Stimulated activated CD4-positive, alpha-beta T cell treated with anti-CD3 and anti-CD28 coated beads, Interleukin-1b, Interleukin-23, amount 100 ng/mL, for 48 hours (primary cell): ENCODE results near the gene TRIM69.
"Not testable (repeated sequence)": the region's sequence is repeated elsewhere in the genome, so short reads cannot be mapped to it uniquely, and the experiment has no call there.

ENCODE experiments used
- DNase-seq: peaks from one replicate; pipeline ENCODE4 v3.0.0-alpha.2; 2020

TRIM69 gene

DNA sequence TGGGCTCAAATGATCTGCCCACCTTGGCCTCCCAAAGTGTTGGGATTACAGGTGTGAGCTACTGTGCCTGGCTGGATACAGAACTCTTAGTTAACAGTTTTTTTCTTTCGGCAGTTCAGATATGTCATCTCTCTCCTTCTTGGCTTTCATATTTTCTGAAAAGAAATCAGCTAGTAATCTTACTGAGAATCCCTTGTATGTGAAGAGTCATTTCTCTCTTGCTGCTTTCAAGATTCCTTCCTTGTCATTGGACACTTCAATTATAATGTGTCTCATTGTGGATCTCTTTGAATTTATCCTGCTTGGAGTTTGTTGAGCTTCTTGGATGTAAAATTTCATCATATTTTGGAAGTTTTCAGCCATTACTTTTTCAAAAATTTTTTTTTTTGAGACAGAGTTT lies 17.0 kb downstream of the TRIM69 start:
- DNase-seq, result no peak

DNA sequence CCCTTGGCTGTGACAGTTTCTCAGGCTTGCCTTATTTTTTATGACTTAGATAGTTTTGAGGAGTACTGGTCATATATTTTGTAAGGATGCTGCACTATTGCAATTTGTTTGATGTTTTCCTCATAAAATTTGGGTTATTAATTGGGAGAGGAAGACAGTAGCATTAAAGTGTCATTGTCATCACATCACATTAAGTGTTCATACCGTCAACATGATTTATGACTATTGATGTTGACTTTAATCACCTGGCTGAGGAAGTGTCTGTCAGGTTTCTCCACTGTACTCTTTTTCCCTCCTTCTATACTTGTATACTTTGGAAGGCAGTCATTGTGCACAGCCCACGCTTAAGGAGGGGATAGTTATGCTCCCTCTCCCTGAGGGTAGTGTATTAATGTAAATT lies 26.9 kb downstream of the TRIM69 start:
- no peak for DNase-seq

DNA sequence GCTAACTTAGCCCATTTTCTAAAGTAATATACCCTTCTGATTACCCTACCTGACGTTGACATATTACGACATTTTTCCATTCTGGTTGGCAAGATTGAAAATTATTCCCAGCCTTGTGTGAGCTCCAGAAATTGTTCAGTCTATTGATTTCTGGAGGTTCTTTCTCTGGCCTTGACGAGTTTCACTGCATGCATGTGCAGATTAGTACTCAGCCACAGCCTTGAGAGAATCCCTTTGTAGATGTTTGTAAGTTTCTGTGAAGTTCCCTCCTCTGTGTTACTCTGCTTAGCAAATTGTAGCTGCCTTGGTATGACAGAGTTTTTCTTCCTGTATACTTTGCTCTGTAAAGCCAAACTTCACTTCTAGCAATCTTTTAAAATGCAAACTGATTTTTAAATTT lies 27.5 kb downstream of the TRIM69 start:
- DNase-seq, result no peak

DNA sequence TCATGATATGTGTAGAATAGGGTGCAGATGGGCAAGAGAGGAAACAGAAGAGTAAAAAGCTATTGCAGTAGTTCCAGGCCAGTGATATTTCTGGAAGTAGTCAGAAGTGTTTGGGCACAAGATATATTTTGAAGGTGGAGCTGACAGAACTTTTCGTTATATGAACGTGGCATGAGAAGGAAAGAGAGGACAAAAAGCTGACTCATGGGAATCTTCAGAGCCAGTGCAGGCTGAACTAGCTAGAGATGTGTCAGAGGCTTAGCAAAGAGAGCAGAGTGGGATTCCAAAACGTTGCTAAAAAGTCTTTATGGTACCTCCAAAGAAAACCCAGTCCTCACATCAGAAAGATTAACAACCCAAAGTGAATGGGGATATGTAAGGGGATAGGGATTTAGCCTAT lies 28.7 kb downstream of the TRIM69 start:
- no peak for DNase-seq

DNA sequence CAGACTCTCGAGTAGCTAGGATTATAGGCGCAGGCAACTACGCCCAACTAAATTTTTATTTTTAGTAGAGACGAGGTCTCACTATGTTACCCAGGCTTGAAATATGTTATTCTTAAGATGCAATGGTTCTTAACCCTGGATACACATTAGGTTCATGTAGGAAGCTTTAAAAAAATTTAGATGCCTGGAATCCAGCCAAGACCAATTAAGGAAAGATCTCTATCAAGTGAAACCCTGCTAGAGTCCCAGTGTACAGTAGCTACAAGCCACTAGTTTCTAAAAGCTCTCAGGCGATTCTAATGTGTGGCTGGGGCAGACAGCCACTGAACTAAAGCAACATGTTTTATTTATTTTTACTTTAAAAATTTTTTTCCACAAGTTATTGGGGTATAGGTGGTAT lies 33.2 kb downstream of the TRIM69 start:
- DNase-seq, result no peak

DNA sequence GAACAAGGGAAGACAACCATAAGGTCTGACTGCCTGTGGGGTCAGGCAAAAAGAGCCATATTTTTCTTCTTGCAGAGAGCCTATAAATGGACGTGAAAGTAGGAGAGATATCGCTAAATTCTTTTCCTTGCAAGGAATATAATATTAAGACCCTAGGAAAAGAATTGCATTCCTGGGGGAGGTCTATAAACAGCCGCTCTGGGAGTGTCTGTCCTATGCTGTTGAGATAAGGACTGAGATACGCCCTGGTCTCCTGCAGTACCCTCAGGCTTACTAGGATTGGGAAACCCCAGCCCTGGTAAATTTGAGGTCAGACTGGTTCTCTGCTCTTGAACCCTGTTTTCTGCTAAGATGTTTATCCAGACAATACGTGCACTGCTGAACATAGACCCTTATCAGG lies 34.4 kb downstream of the TRIM69 start:
- not testable (repeated sequence) for DNase-seq

DNA sequence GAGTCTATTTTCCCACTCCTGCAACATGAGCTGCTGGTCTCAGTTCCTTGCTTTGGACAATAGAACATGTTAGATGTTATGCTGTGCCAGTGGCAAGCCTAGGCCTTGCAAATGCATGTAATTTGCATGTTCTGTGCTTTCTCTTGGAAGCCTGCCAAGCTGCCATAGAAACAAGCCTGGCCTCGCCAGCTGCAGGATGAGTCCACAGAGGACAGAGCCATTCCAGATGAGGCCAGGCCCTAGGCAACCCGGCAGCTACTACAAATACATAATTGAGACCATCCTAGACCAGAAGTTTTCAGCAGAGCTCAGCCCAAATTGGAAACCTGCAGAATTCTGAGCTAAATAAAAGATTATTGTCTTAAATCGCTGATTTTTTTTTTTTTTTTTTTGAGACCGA lies 39.6 kb downstream of the TRIM69 start:
- DNase-seq, result no peak

DNA sequence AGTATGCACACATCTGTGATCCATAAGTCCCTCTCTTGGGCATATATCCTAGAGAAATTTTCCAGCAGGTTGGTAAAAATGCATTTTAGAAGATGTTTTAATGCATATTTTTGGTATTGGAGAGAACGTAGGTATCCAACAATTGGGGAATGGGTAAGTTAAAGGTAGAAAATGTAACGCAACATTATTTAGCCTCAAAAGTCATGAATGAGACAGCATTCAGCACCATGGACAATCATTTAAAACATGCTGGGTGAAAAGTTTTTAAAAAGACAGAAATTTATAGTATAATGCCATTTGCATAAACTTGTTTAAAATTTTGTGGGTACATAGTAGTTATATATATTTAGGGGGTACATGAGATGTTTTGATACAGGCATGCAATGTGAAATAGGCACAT lies 43.4 kb downstream of the TRIM69 start:
- DNase-seq, result no peak

DNA sequence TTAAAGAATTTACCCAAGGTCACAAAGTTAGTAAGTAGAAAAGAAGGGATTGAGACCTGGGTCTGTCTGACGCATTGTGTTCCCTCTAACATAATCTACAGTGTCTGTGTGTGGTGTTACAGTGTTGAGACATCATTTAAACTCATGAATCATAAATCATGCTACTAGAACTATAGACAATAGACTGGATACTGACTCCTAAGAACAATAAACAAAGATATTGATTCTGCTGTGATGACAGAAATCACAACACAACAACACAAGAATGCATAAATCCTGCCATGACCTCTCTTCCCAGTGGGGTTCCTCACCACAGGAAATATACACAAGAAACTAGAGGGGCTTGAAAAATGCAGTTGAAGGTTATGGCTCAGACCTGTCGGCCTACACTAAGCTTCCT lies 44.3 kb downstream of the TRIM69 start:
- no peak for DNase-seq

DNA sequence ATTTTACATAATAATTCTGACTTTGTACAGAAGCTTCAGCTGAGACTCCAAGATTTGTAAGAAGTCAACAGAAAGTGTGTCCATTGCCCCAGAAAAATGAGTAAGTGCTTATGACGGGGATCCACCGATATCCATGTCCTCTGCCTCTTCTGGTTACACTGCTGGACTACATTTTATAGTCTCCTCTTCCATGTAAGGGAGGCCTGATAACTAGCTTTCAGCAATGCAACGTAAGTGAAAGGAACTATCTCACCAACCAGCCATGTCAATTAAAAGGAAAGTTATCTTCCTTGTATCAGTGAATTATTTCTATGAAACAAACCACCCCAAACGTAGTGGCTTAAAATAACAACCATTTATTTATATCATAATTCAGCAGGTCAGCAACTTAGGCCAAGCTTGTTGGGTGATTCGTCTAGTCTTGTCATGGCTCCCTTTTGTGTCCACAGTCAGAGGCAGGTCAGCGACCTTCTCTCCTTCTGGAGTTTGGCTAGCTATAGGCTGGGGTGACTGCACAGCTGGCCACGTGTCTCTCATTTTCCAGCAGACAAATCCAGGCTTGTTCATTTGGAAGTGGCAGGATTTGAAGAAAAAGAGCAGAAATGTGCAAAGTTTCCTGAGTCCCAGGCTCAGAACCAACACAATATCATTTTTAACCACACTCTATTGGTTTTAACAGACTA lies 44.9 kb downstream of the TRIM69 start:
- no peak for DNase-seq

DNA sequence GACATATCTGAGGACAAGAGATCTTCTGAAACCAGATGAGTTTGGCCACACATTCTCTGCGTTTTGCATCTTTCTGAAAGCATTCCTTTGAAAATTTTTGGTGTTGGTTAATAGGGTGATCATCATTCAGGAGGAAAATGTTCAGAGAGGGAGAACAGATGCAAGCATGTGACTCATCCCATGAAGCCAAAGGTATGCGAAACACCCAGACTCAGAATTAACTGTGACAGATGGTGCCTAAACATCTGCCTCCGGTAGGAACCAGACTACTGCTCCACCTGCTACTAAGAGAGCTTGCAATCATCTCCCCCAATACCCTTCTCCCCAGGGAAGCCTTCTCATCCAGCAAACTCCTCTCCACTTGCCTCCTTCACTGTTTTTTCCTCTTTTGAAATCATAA lies 46.2 kb downstream of the TRIM69 start:
- DNase-seq, result no peak

DNA sequence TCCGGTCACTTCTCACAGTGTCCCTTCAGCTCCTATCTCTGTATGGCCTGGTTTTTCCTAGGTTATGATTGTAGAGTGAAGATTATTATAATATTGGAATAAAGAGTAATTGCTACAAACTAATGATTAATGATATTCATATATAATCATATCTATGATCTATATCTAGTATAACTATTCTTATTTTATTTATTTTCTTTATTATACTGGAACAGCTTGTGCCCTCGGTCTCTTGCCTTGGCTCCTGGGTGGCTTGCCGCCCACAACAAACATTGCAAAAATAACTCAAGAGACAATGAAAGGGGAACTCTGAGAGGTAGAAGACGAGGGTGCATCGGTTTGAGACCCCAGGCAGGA lies 48.6 kb downstream of the TRIM69 start:
- DNase-seq, result not testable (repeated sequence)

DNA sequence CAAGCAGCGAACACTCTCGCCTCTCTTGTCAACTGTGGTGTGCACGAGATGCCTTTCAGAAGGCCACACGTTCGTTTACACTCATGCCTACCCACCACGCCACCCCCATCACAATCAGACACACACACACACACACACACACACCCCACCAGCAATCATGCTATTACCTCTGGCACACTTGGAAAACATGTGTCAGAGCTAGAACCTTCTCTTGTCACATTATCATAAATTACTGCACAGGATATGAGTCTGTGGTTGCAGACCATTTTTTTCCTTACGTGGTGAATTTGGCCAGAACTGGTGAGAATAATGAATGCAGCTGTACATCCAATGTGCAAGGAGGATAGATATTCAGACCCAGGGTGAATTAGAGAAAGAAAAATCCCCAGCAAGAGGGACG lies 52.4 kb downstream of the TRIM69 start:
- DNase-seq, result peak; percentile 63

DNA sequence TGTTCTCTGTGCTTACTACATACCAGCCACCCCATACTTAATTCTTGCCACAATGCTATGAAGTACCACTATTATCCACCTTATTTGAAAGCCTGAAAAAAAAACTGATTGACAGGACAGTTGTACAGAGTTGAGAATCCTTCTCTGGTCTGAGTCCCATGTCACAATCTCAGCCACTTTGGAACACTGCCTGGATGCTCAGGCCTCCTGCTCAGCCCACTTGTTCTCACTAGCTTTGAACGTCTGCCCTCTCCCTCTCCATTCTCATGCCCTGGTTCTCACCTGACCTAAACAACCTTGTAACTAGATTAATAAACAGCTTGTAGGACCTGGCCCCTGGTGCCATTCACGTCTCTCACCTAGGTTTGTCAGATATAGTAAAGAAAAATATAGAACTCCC lies 53.9 kb downstream of the TRIM69 start:
- no peak for DNase-seq

DNA sequence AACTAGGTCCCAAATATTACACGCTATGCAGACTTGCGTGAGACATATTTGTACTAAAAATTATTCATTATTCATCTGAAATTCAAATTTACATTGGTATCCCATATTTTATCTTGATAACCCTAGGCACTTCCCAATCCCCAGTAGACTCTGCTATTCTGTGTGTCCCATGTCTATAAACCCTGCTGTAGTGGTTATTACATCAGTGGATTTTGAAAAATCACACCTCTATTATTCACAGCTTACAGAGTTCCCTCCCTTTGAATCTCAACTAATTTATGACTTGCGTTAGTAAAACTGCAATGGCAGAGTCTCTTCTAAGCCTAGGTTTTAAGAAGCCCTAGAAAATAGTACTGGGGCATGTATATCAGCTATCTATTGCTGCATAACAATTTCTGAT lies 54.3 kb downstream of the TRIM69 start:
- DNase-seq, result no peak

DNA sequence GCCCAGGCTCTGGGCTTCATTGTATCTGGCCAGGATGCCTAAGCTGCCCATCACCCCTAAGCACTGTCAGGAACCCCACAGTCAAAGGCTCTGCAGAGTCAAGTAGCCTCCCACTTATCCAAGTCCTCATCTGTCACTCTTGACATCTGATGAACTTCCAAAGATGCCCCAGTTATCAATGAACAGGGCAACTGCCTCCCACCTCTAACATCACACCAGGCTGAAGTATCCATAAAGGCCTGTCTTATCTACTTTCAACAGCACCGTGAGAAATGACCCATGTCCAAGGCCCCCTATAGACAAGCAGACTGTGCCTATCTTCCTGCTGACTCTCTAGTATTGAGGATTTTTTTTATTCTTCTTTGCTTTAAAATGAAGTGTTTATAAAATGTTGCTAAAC lies 56.4 kb downstream of the TRIM69 start:
- no peak for DNase-seq

DNA sequence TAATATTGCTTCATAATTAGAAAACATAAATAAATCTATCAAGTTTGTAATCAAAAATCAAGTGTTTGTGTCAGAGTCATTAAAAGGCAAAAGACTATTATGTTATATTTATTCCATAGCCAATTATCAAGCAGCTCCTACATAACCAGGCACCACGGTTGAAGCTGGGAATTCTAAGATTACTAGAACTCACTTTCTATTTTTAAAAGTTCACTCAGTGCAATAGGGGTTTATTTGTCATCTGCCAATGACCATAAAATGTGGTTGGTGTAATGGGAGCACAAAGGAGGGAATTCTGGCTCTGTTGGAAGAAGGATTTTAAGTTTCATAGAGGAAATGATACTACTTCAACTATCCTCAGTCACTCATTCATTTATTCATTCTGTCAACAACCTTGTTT lies 57.7 kb downstream of the TRIM69 start:
- no peak for DNase-seq

DNA sequence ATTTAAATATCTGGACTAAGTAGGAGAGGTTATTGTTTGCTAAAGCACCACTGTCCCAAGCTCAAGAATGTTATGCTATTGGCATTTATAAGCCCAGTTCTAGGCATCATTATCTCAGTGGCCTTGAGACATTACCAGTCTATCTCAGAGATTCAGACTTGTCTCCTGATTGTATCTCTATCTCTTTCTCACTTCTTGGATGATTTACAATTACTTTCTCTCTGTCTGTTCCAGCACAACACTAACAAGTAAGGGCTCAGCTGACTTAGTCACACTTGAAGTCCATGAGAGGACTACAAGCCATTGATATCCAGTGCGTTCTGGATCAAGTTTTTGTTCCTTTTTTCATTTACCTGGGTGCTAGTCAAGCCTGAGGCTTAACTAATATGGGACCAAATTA lies 60.2 kb downstream of the TRIM69 start:
- no peak for DNase-seq

DNA sequence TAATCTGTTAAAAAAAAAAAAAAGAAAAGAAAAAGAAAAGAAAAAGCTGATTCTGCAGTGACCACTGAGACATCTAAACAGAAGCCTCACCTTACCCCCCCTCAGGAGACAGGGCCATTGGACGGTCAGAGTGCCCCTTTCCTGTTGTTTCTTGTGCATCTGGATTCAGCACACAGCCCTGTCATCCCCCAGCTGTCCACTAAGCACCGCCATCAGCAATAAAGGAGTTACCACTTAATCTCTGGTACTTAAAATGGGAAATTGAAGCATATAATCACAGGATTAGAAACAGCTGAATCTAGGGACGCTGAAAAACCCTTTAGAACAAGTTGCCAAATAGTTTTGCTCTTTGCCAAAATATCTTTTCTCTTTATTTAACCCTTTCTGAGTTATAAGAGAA lies 62.5 kb downstream of the TRIM69 start:
- no peak for DNase-seq

DNA sequence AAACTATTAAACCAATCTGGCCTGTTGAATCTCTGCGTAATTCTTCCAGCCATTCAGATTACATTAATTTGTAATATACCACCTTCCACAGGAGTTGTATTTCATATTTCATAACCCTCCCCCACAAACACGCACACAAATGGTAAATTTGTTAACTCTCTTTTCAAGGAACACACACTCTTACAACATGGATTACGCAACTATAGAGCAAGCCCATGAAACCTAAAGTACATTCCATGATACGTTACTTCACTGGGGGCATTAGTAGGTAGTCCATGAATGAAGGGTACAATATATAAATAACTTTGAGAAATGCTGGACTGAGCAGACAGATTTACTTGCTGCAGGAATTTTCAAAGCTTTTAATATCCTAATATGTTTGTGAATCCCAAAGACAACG lies 65.0 kb downstream of the TRIM69 start:
- no peak for DNase-seq

DNA sequence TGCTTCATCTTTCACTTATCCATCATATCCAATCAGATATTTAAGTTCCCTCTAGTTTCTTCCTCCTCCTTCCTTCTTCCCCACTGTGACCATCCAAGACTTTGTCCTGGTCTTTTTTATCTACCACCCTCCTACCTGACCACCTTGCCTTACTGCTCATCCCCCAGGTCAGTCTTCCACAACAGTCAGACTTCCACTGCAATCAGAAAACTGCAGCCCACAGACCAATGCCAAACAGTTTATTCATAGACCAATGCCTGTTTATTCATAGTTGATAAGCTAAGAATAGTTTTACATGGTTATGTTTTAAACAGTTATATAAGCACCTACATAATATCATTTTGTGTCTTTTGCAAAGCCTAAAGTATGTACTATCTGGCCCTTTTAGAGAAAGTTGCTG lies 65.5 kb downstream of the TRIM69 start:
- no peak for DNase-seq

DNA sequence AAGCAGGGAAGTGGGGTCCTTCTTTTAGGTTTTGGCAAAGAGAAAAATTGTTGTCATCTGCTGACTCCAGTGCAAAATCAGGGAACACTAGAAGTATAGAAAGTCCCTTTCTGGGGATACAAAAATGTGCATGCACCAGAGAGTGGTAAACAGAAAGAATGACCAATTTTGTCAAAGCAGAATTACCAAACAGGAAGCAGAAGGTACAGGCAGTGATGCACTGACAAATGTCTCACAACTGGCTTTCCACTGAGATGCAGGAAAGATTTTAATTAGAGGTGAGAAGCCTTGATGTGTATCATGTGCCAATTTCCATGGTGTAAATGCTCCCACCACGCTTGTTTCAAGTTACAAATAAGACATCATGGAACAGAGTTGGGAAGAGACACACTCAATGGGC lies 66.0 kb downstream of the TRIM69 start:
- no peak for DNase-seq

DNA sequence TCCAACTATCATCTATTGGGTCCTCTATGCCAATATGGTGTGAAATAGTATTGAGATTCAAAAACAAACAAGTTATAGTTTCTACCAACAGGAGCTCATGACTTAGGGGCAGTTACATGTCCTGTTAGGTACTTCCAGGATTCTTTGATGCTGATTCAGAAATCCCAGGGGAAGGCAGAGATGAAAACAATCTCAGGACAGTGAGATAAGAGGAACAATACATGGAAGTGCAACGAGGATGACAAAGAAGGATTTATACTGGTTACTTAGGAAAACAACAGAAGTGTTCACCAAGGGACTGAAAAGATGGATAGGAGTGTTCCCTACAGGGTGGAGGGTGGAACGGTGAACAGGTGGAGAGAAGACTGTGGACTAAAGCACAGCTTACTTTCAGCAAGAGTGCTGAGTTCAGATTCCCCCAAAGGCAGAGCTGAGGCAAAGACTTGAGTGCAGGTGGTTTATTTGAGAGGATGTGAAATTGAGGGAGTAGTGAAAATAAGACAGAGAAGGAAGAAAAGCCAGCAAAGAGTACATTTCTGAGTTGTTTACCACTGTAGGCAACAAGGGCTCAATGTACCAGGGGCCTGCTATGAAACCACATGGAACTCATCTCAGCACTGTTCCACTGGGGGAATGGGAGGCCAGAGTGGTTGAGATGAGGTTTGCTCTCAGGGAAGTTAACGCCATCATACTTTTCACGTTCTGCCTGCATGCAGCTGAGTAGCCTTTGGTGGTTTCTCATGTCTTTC lies 68.1 kb downstream of the TRIM69 start:
- no peak for DNase-seq

DNA sequence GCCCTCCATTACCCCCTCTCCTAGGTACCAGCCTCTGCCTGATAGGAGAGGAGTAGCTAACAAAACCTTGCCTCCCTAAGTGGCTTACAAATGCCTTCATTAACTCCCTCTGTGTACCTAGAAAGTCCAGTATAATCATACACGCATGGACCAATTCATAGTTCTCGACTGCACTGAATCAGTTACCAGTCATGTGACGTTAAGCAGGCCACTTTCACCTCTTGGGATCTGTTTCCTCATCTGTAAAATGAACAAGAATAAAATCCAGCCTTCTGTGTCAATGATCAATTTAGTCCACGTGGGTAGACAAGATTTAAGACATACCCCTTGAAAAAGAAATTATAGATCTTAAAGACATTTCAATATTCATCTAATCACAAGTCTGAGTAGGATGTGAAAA lies 72.2 kb downstream of the TRIM69 start:
- DNase-seq, result no peak

DNA sequence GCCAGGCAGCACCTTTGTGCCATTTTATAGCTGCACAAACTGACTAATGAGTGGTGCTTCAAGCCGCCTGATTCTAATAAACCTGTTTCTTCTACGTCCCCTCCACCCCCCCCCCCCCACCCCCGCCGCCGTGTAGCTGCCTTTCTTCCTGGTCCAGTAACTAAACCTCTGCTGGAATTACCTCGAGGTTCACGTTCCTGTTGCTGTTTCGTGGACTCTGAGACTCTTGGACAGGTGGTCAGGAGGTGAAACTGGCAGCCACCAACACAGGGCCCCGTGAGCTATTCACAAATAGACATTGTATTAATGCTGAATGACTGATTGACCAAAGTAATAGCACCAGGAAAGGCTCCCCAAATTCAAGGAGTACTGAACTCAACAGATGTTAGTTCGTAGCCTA lies 73.9 kb downstream of the TRIM69 start:
- DNase-seq, result no peak
